Neural progenitor cell (in vitro differentiated cells): Measurements from ENCODE around the gene CLRN3. TPM values are rescaled to one million over a fixed set of nuclear protein-coding genes. Genes with fewer than 3 reads are reported as not detected.

Source experiments
- DNase-seq: peaks from one replicate; pipeline ENCODE4 v3.0.0-alpha.2; 2016; ENCODE audit warnings: low spot score
- H2AFZ ChIP-seq: fragments of 200-600 bp; sonication (generic); replicated peaks from 2 replicates; pipeline ENCODE4 v1.6.1; 2016; ENCODE audit warnings: antibody characterized with exemption
- H3F3A ChIP-seq: fragments of 200-600 bp; sonication (generic); 2 replicates; pipeline ENCODE4 v1.6.1; 2016; ENCODE audit warnings: antibody characterized with exemption, low read depth
- H3K27ac ChIP-seq: fragments of 200-600 bp; sonication (generic); 2 replicates; pipeline ENCODE4 v1.5.1; 2016; ENCODE audit warnings: mild to moderate bottlenecking
- H3K27me3 ChIP-seq: fragments of 200-600 bp; sonication (generic); 2 replicates; pipeline ENCODE4 v1.6.1; 2016; ENCODE audit warnings: mild to moderate bottlenecking, moderate library complexity
- H3K36me3 ChIP-seq: fragments of 200-600 bp; sonication (generic); 2 replicates; pipeline ENCODE4 v1.5.1; 2016
- H3K4me1 ChIP-seq: fragments of 200-600 bp; sonication (generic); 2 replicates; pipeline ENCODE4 v1.6.1; 2016; ENCODE audit warnings: mixed run types
- H3K4me2 ChIP-seq: fragments of 200-600 bp; sonication (generic); 2 replicates; pipeline ENCODE4 v1.6.1; 2016
- H3K4me3 ChIP-seq: fragments of 200-600 bp; sonication (generic); 2 replicates; pipeline ENCODE4 v1.5.1; 2016
- H3K79me2 ChIP-seq: fragments of 200-600 bp; sonication (generic); 2 replicates; pipeline ENCODE4 v1.6.1; 2016; ENCODE audit warnings: low read depth
- H3K9ac ChIP-seq: fragments of 200-600 bp; sonication (generic); 2 replicates; pipeline ENCODE4 v1.6.1; 2016
- H3K9me3 ChIP-seq: fragments of 200-600 bp; sonication (generic); 2 replicates; pipeline ENCODE4 v1.5.1; 2016; ENCODE audit warnings: low read depth
- H4K20me1 ChIP-seq: fragments of 200-600 bp; sonication (generic); 2 replicates; pipeline ENCODE4 v1.6.1; 2016; ENCODE audit warnings: low read depth
- H3K27ac Mint-ChIP-seq: 3 replicates; pipeline ENCODE4 v1.8.0; 2021; ENCODE audit warnings: mixed read lengths
- H3K27me3 Mint-ChIP-seq: 2 replicates; pipeline ENCODE4 v1.8.0; 2022; ENCODE audit warnings: low read depth, mild to moderate bottlenecking, inconsistent platforms, moderate library complexity, mixed read lengths; ENCODE audit not compliant: insufficient read depth
- H3K36me3 Mint-ChIP-seq: 3 replicates; pipeline ENCODE4 v1.8.0; 2021; ENCODE audit warnings: mixed read lengths
- H3K4me1 Mint-ChIP-seq: 3 replicates; pipeline ENCODE4 v1.8.0; 2021; ENCODE audit warnings: mixed read lengths
- H3K4me3 Mint-ChIP-seq: 3 replicates; pipeline ENCODE4 v1.8.0; 2021; ENCODE audit warnings: mild to moderate bottlenecking, moderate library complexity, mixed read lengths
- H3K9me3 Mint-ChIP-seq: 3 replicates; pipeline ENCODE4 v1.8.0; 2020; ENCODE audit warnings: mixed read lengths
- CTCF ChIP-seq: fragments of 200-600 bp; sonication (generic); IDR thresholded peaks from 2 replicates; pipeline ENCODE4 v1.5.1; 2017; ENCODE audit warnings: antibody characterized with exemption, mild to moderate bottlenecking
- EZH2 ChIP-seq: fragments of 200-600 bp; sonication (generic); IDR thresholded peaks from 2 replicates; pipeline ENCODE4 v1.6.1; 2017; ENCODE audit warnings: antibody characterized with exemption, mild to moderate bottlenecking, moderate library complexity
- EZH2phosphoT487 ChIP-seq: fragments of 200-600 bp; sonication (generic); IDR thresholded peaks from 2 replicates; pipeline ENCODE4 v1.6.1; 2017; ENCODE audit warnings: antibody characterized with exemption
- total RNA-seq: library from RNA; depleted of rRNA; stranded (reverse); fragments of >200 nt; gene quantifications from 2 replicates; pipeline ENCODE4 v1.2.3, GENCODE V29; 2015; ENCODE audit warnings: low replicate concordance

The CLRN3 gene
- total RNA-seq, 1 donor from 2014 or later = not detected

GRCh38 chr10:127845756-127846155, 47.0 kb downstream of the CLRN3 start:
- TF ChIP-seq EZH2 = no peak
- TF ChIP-seq EZH2phosphoT487 = no peak
- TF ChIP-seq CTCF = no peak
- no peaks in the 10 kb centered on the region for H3K36me3 Mint-ChIP-seq
- H3K4me1 Mint-ChIP-seq = peaks cover 13% of the 10 kb centered on the region
- H2AFZ ChIP-seq = no peak overlapping the region
- peaks cover 100% of the 10 kb centered on the region for H3K27me3 ChIP-seq
- H3K4me3 ChIP-seq = no peak overlapping the region
- no peak overlapping the region for H3K9ac ChIP-seq
- peaks cover 14% of the 10 kb centered on the region for H3F3A ChIP-seq
- H3K4me3 Mint-ChIP-seq = no peak overlapping the region
- no peaks in the 10 kb centered on the region for H3K36me3 ChIP-seq
- H3K27ac Mint-ChIP-seq = no peak overlapping the region
- H3K4me2 ChIP-seq = no peak overlapping the region
- H3K9me3 ChIP-seq = no peaks in the 10 kb centered on the region
- H3K27ac ChIP-seq = no peak overlapping the region
- peaks cover 11% of the 10 kb centered on the region for H3K4me1 ChIP-seq
- H3K27me3 Mint-ChIP-seq = peaks cover 8% of the 10 kb centered on the region
- no peaks in the 10 kb centered on the region for H3K79me2 ChIP-seq
- no peaks in the 10 kb centered on the region for H3K9me3 Mint-ChIP-seq
- H4K20me1 ChIP-seq = peaks cover 32% of the 10 kb centered on the region
- DNase-seq = no peak

- TF ChIP-seq CTCF (no peak), EZH2phosphoT487 (no peak)
- Mint-ChIP-seq H3K4me3 (no peak overlapping the region), H3K9me3 (peaks cover 8% of the 10 kb centered on the region), H3K27ac (no peak overlapping the region), H3K27me3 (peaks cover 11% of the 10 kb centered on the region), H3K4me1 (peaks cover 5% of the 10 kb centered on the region), H3K36me3 (no peaks in the 10 kb centered on the region)
- H2AFZ ChIP-seq = no peak overlapping the region
- H3K9ac ChIP-seq = no peak overlapping the region
- no peak overlapping the region for H3K27ac ChIP-seq
- no peaks in the 10 kb centered on the region for H3K9me3 ChIP-seq
- H3F3A ChIP-seq = no peaks in the 10 kb centered on the region
- H3K4me3 ChIP-seq = no peak overlapping the region
- H3K79me2 ChIP-seq = no peaks in the 10 kb centered on the region
- peaks cover 6% of the 10 kb centered on the region for H4K20me1 ChIP-seq
- H3K36me3 ChIP-seq = no peaks in the 10 kb centered on the region
- no peak overlapping the region for H3K4me2 ChIP-seq
- no peaks in the 10 kb centered on the region for H3K4me1 ChIP-seq
- peaks cover 83% of the 10 kb centered on the region for H3K27me3 ChIP-seq
- DNase-seq = no peak
Observed at GRCh38 chr10:127840884-127841283, 51.9 kb downstream of the CLRN3 start.

- no peaks in the 10 kb centered on the region for H3K36me3 Mint-ChIP-seq
- H3K27me3 Mint-ChIP-seq = peaks cover 21% of the 10 kb centered on the region
- H3K9me3 Mint-ChIP-seq = peaks cover 8% of the 10 kb centered on the region
Observed at GRCh38 chr10:127836966-127837365, 55.8 kb downstream of the CLRN3 start.

More at GRCh38 chr10:127836966-127837365, 55.8 kb downstream of the CLRN3 start:
- Histone ChIP-seq H3K79me2 (no peaks in the 10 kb centered on the region), H3K4me2 (no peak overlapping the region), H3F3A (no peaks in the 10 kb centered on the region), H3K4me3 (no peak overlapping the region), H3K9ac (no peak overlapping the region), H3K36me3 (no peaks in the 10 kb centered on the region), H3K27ac (no peak overlapping the region), H3K4me1 (no peaks in the 10 kb centered on the region), H4K20me1 (no peaks in the 10 kb centered on the region), H3K9me3 (no peaks in the 10 kb centered on the region), H2AFZ (no peak overlapping the region), H3K27me3 (peaks cover 51% of the 10 kb centered on the region)
- Mint-ChIP-seq H3K4me3 (no peak overlapping the region), H3K4me1 (peaks cover 10% of the 10 kb centered on the region), H3K27ac (no peak overlapping the region)
- TF ChIP-seq EZH2 = no peak
- no peak for TF ChIP-seq EZH2phosphoT487
- TF ChIP-seq CTCF = no peak
- DNase-seq = no peak
